ENCODE data around the gene MAD2L2.

GRCh38 chr1:11664336-11665065 lies 16.4 kb downstream of the MAD2L2 start:
- TF ChIP-seq CTCF (IDR thresholded peaks at IDR 0.05; ENCODE audit: low read depth, low read length) (no peak), EZH2phosphoT487 (IDR thresholded peaks at IDR 0.05; ENCODE audit: low read depth) (no peak)

All from OCI-LY3 (cell line).